OCI-LY1 (cell line): ENCODE results near the gene CKMT2.

Source experiments
- H2AFZ ChIP-seq: fragments of 200-600 bp; sonication (generic), shearing (Covaris generic); 2 replicates; pipeline ENCODE4 v1.6.0; 2014; ENCODE audit warnings: antibody characterized with exemption, mild to moderate bottlenecking, low read length
- H3F3A ChIP-seq: fragments of 200-600 bp; sonication (generic), shearing (Covaris generic); 2 replicates; pipeline ENCODE4 v1.6.0; 2014; ENCODE audit warnings: mild to moderate bottlenecking, antibody characterized with exemption, low read length, moderate library complexity; ENCODE audit not compliant: insufficient read depth
- H3K27ac ChIP-seq: fragments of 200-600 bp; sonication (generic); 2 replicates; pipeline ENCODE4 v1.5.1; 2014; ENCODE audit warnings: low read length, mixed run types, mild to moderate bottlenecking, low read depth; ENCODE audit not compliant: poor library complexity, severe bottlenecking
- H3K27me3 ChIP-seq: fragments of 200-600 bp; sonication (generic); 2 replicates; pipeline ENCODE4 v1.6.0; 2014; ENCODE audit warnings: antibody characterized with exemption, mild to moderate bottlenecking, low read length, moderate library complexity; ENCODE audit not compliant: insufficient read depth
- H3K36me3 ChIP-seq: fragments of 200-600 bp; sonication (generic); 2 replicates; pipeline ENCODE4 v1.6.1; 2014; ENCODE audit warnings: mild to moderate bottlenecking, antibody characterized with exemption, low read length, moderate library complexity, mixed read lengths; ENCODE audit not compliant: insufficient read depth
- H3K4me1 ChIP-seq: fragments of 200-600 bp; sonication (generic); 2 replicates; pipeline ENCODE4 v1.5.1; 2014; ENCODE audit warnings: mild to moderate bottlenecking, low read length, moderate library complexity; ENCODE audit not compliant: insufficient read depth, severe bottlenecking
- H3K4me2 ChIP-seq: fragments of 200-600 bp; sonication (generic), shearing (Covaris generic); 2 replicates; pipeline ENCODE4 v1.6.1; 2014; ENCODE audit warnings: low read length
- H3K4me3 ChIP-seq: fragments of 200-600 bp; sonication (generic); 2 replicates; pipeline ENCODE4 v1.5.1; 2014; ENCODE audit warnings: low read length, low read depth, mild to moderate bottlenecking, mixed read lengths; ENCODE audit not compliant: poor library complexity, severe bottlenecking
- H3K79me2 ChIP-seq: fragments of 200-600 bp; shearing (Covaris generic); 2 replicates; pipeline ENCODE4 v1.6.1; 2016; ENCODE audit warnings: mixed run types, low read length, mixed read lengths; ENCODE audit not compliant: insufficient read depth
- H3K9ac ChIP-seq: fragments of 200-600 bp; sonication (generic), shearing (Covaris generic); 2 replicates; pipeline ENCODE4 v1.6.1; 2014; ENCODE audit warnings: mild to moderate bottlenecking, low read length, mixed read lengths
- H3K9me2 ChIP-seq: fragments of 200-600 bp; sonication (generic), shearing (Covaris generic); 2 replicates; pipeline ENCODE4 v1.6.1; 2014; ENCODE audit warnings: low read depth, mild to moderate bottlenecking, low read length, mixed read lengths
- H3K9me3 ChIP-seq: fragments of 200-600 bp; shearing (Covaris generic); 2 replicates; pipeline ENCODE4 v1.6.1; 2014; ENCODE audit warnings: low read length, mixed read lengths
- H4K20me1 ChIP-seq: fragments of 200-600 bp; sonication (generic), shearing (Covaris generic); 2 replicates; pipeline ENCODE4 v1.6.0; 2016; ENCODE audit warnings: mild to moderate bottlenecking, low read length; ENCODE audit not compliant: insufficient read depth
- CTCF ChIP-seq: fragments of 200-600 bp; sonication (generic), shearing (Covaris generic); IDR thresholded peaks from 2 replicates; pipeline ENCODE4 v1.5.1; 2017; ENCODE audit warnings: mild to moderate bottlenecking, antibody characterized with exemption, low read length, moderate library complexity, mixed read lengths
- EZH2 ChIP-seq: fragments of 200-600 bp; sonication (generic), shearing (Covaris generic); IDR thresholded peaks from 2 replicates; pipeline ENCODE4 v1.8.0; 2017; ENCODE audit warnings: borderline replicate concordance, mixed run types, mild to moderate bottlenecking, antibody characterized with exemption, low read length, moderate library complexity, mixed read lengths

The CKMT2 gene

DNA sequence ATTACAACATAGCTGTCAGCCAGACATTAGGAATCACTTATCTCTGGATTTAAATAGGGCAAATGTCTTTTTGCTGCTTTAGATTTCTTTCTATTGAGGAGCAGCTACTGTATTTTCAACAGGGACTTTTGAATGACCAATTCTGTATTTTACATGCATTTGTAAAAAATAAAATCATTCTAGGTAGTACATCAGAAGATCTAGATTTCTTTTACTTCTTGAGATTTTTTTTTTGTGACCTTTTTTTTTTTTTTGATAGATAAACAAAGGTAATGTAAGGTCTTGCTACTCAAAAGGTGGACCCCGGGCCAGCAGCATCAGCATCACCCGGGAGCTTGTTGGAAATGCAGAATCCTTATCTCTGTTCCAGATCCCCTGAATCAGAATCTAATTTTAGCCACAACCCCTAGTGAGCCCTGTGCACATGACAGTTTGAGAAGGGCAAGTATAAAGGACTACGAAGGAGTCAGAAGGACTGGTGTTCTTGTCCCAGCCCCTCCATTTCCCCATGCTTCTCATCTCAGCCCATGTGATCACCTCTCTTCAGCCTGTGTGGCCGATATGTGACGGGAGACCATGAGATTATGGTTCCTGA is 37.7 kb upstream of the CKMT2 start:
- Histone ChIP-seq H3K9me2 (no peaks in the 10 kb centered on the region), H3F3A (no peaks in the 10 kb centered on the region; the same call in 1 of the 2 replicates), H2AFZ (no peak overlapping the region), H3K9ac (no peak overlapping the region), H3K27me3 (no peaks in the 10 kb centered on the region), H3K4me2 (no peak overlapping the region), H3K27ac (no peak overlapping the region), H3K79me2 (no peaks in the 10 kb centered on the region), H3K9me3 (no peaks in the 10 kb centered on the region), H3K36me3 (no peaks in the 10 kb centered on the region), H4K20me1 (no peaks in the 10 kb centered on the region), H3K4me1 (peaks cover 4% of the 10 kb centered on the region), H3K4me3 (no peak overlapping the region)
- TF ChIP-seq EZH2 (no peak), CTCF (no peak)

DNA sequence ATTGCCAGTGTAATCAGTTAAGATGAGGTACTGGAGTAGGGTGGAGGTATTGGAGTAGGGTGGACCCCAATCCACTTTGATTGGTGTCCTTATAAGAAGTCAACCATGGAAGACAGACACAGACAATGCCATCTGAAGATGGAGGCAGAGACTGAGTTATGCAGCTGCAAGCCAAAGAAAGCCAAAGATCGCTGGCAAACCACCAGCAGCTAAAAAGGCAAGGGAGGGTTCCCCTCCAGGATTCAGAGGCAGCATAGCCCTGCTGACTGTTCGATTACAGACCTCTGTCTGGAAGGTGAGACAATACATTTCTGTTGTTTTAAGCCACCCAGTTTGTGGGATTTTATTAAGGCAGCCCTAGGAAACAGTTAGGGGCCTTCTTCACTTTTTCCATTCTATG is 30.5 kb upstream of the CKMT2 start:
- Histone ChIP-seq H3K27ac (no peak overlapping the region), H3K4me2 (no peak overlapping the region), H3F3A (no peaks in the 10 kb centered on the region; the same call in 1 of the 2 replicates), H3K36me3 (no peaks in the 10 kb centered on the region), H3K4me1 (no peaks in the 10 kb centered on the region), H3K9me2 (no peaks in the 10 kb centered on the region), H4K20me1 (no peaks in the 10 kb centered on the region), H3K79me2 (no peaks in the 10 kb centered on the region), H2AFZ (no peak overlapping the region), H3K27me3 (no peaks in the 10 kb centered on the region), H3K9me3 (no peaks in the 10 kb centered on the region), H3K4me3 (no peak overlapping the region), H3K9ac (no peak overlapping the region)
- TF ChIP-seq EZH2: no peak
- no peak for TF ChIP-seq CTCF

GRCh38 chr5:81203729-81204128 is 29.4 kb upstream of the CKMT2 start:
- no peak overlapping the region for H3K27ac ChIP-seq
- H3K4me2 ChIP-seq: no peak overlapping the region
- H3F3A ChIP-seq: no peaks in the 10 kb centered on the region
- H3K4me3 ChIP-seq: no peak overlapping the region
- H3K79me2 ChIP-seq: no peaks in the 10 kb centered on the region
- no peaks in the 10 kb centered on the region for H3K36me3 ChIP-seq
- TF ChIP-seq CTCF: no peak
- TF ChIP-seq EZH2: no peak
- no peaks in the 10 kb centered on the region for H3K27me3 ChIP-seq
- H2AFZ ChIP-seq: no peak overlapping the region
- H4K20me1 ChIP-seq: no peaks in the 10 kb centered on the region
- no peaks in the 10 kb centered on the region for H3K4me1 ChIP-seq
- H3K9me3 ChIP-seq: no peaks in the 10 kb centered on the region
- no peaks in the 10 kb centered on the region for H3K9me2 ChIP-seq
- no peak overlapping the region for H3K9ac ChIP-seq
